Measurements from ENCODE around the gene TAF7. TPM values are rescaled to one million over a fixed set of nuclear protein-coding genes. Genes with fewer than 3 reads are reported as not detected.

Gene TAF7
- total and polyA plus RNA-seq, 10 of the 15 experiments (the other 5 are each of a cell fraction or from before 2014, with no cell fraction given): 42.0 to 88.8 (median 69.2) TPM

DNA sequence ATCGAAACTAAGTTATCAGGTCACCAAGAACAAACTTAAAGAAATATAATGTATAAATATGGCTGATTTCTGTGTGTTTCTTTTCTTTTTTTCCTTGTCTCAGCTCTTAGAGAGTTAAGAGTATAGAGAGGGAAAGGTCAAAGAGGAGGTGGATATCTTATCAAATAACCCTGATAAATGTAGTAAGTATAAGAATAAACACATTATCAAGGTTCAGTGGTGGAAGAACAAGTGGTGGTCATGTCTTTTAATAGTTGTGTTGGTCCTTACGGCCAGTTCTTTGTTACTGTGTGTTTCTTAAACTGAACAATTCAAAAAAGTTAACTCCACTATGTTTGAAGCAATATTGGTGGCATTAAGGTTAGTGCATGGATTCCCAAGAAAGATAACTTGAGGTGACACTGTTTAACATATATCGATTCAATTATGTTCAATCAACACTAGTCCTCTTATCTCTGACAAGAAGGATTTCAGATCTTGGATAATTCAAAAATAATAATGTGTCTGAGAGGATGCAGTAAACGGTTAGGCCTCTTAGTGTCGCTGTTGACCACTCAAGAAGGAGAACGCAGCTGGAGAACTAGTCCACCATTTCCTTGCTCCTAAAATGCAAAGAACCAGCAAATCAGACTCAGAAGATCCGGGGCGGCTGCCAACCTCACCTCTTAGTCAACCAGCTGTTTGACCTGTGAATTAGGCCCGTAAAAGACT lies 22.8 kb upstream of the TAF7 start, which contains the start of gene PCDHGA3:
Gene PCDHGA3 (plus strand): TSS at position 588 of the 711 bp plus-strand sequence. CDS start 205 bp downstream, outside the sequence.
- Histone ChIP-seq H3K27me3 (replicated peaks in 1 of 2; ENCODE audit: control insufficient read depth in 2 of 2, insufficient read depth in 2 of 2, low read length in 1 of 2) (no peaks in the 10 kb centered on the region), H3K27ac (ENCODE audit: control insufficient read depth, insufficient read depth) (no peak within 1 kb of the TSS), H3K9ac (ENCODE audit: control insufficient read depth, insufficient read depth, low read length) (no peak within 1 kb of the TSS), H3K36me3 (ENCODE audit: control insufficient read depth in 2 of 2, insufficient read depth in 2 of 2, low read length in 1 of 2) (no peaks in the 10 kb centered on the region), H3K4me3 (0 out of 2 replicates have a peak within 1 kb of the TSS, but pooled peaks have one; percentile 11), H3K79me2 (ENCODE audit: control insufficient read depth, insufficient read depth, low read length) (no peaks in the 10 kb centered on the region), H3K4me2 (ENCODE audit: control insufficient read depth, insufficient read depth) (no peak within 1 kb of the TSS), H3K4me1 (ENCODE audit: control insufficient read depth, insufficient read depth, low read length) (no peaks in the 10 kb centered on the region), H3K9me3 (replicated peaks; ENCODE audit: control insufficient read depth, insufficient read depth, low read length) (peaks cover 2% of the 10 kb centered on the region; the same call in 2 of the 3 replicates), H4K20me1 (ENCODE audit: control insufficient read depth, insufficient read depth) (no peaks in the 10 kb centered on the region), H2AFZ (ENCODE audit: control insufficient read depth, low read depth, low read length) (no peak within 1 kb of the TSS)
- ATAC-seq: no peak
- CTCF ChIA-PET: interaction anchor here (0.7 to 1.6 kb wide), 3 partner anchors 23 to 221 kb away, joined by 3 to 5 read pairs (median 5); partner anchors contain the start of gene TAF7
- intact Hi-C loops (cut with micrococcal nuclease; ENCODE audit: unreplicated experiment) (no loop called here), in situ Hi-C loops (cut with MboI) (no loop called here)
- TF ChIP-seq YY1 (IDR thresholded peaks at IDR 0.05; ENCODE audit: low read depth, low read length): peak; percentile 48; the same call in 1 of the 2 replicates
- TF ChIP-seq SIX5 (IDR thresholded peaks at IDR 0.05; ENCODE audit: low read depth, low read length, severe bottlenecking): no peak
- no peak for TF ChIP-seq USF2 (IDR thresholded peaks at IDR 0.05; ENCODE audit: borderline replicate concordance, low read depth, low read length)
- peak in 2 of 3 experiments; percentile 10 to 16; a peak in 2 of 6 replicates for TF ChIP-seq CTCF (IDR thresholded peaks at IDR 0.05 in 2 of 3, conservative IDR thresholded peaks at IDR 0.05 in 1 of 3; ENCODE audit: control insufficient read depth in 2 of 3, extremely low read depth in 1 of 3, insufficient read depth in 1 of 3, low read depth in 3 of 3, low read length in 3 of 3)
- no peak for TF ChIP-seq SUPT20H (IDR thresholded peaks at IDR 0.05; ENCODE audit: borderline replicate concordance, control insufficient read depth, low read depth, low read length)
- TF ChIP-seq YBX1 (IDR thresholded peaks at IDR 0.05): no peak
- TF ChIP-seq RAD21 (IDR thresholded peaks at IDR 0.05; ENCODE audit: insufficient read depth, low read depth, low read length): peak; percentile 33; the same call in 1 of the 2 replicates
- no peak for TF ChIP-seq ZNF207 (IDR thresholded peaks at IDR 0.05; ENCODE audit: borderline replicate concordance)
- TF ChIP-seq TBL1XR1 (IDR thresholded peaks at IDR 0.05; ENCODE audit: low read depth, low read length): no peak
- BruUV-seq (replicated peaks): no TSS peak
- RAD21 ChIA-PET (ENCODE audit: unreplicated experiment): interaction anchor here (1.1 kb wide), 1 partner anchor 220 kb away, joined by 3 read pairs; no protein-coding TSS in a partner anchor
- no peak for DNase-seq (ENCODE audit: low read depth, low spot score)
- WGBS (ENCODE audit: insufficient coverage, insufficient replicate concordance, low lambda C conversion rate, missing lambda C conversion rate): 23% methylated on average over 9 of the region's 9 CpGs
- POLR2A ChIA-PET: interaction anchor here (0.6 kb wide), 1 partner anchor 444 kb away, joined by 4 read pairs; no protein-coding TSS in a partner anchor
- FAIRE-seq: no peak
- SMC1A ChIA-PET (ENCODE audit: uncharacterized antibody, unreplicated experiment): interaction anchor here (1.1 kb wide), 1 partner anchor 15 kb away, joined by 3 read pairs; no protein-coding TSS in a partner anchor
